Ishikawa (cell line): ENCODE measurements around the gene FRMD6.
A peak's percentile ranks its signal among the peaks of the same experiment; 100 is the strongest.

Experiments
- CEBPB ChIP-seq: IDR thresholded peaks from 2 replicates; pipeline ENCODE4 v1.6.1; 2012
- CREB1 ChIP-seq: IDR thresholded peaks from 2 replicates; pipeline ENCODE4 v1.6.1; 2012; ENCODE audit warnings: low read depth
- EGR1 ChIP-seq: IDR thresholded peaks from 2 replicates; pipeline ENCODE4 v1.6.1; 2012
- EP300 ChIP-seq: IDR thresholded peaks from 2 replicates; pipeline ENCODE4 v1.6.1; 2012; ENCODE audit warnings: borderline replicate concordance
- FOXM1 ChIP-seq: IDR thresholded peaks from 2 replicates; pipeline ENCODE4 v1.6.1; 2012; ENCODE audit warnings: low read depth, borderline replicate concordance
- MAX ChIP-seq: IDR thresholded peaks from 2 replicates; pipeline ENCODE4 v1.6.1; 2012
- NFIC ChIP-seq: IDR thresholded peaks from 2 replicates; pipeline ENCODE4 v1.6.1; 2012
- RAD21 ChIP-seq: IDR thresholded peaks from 2 replicates; pipeline ENCODE4 v1.6.1; 2012; ENCODE audit warnings: low read depth
- REST ChIP-seq: IDR thresholded peaks from 2 replicates; pipeline ENCODE4 v1.6.1; 2012; ENCODE audit warnings: low read depth, mild to moderate bottlenecking
- TAF1 ChIP-seq: IDR thresholded peaks from 2 replicates; pipeline ENCODE4 v1.6.1; 2012; ENCODE audit warnings: low read depth, mild to moderate bottlenecking
- TCF12 ChIP-seq: IDR thresholded peaks from 2 replicates; pipeline ENCODE4 v1.6.1; 2012; ENCODE audit warnings: low read depth
- TEAD4 ChIP-seq: IDR thresholded peaks from 2 replicates; pipeline ENCODE4 v1.6.1; 2012
- USF1 ChIP-seq: IDR thresholded peaks from 2 replicates; pipeline ENCODE4 v1.6.1; 2012
- YY1 ChIP-seq: IDR thresholded peaks from 2 replicates; pipeline ENCODE4 v1.6.1; 2012; ENCODE audit warnings: low read depth
- ZBTB7A ChIP-seq: IDR thresholded peaks from 2 replicates; pipeline ENCODE4 v1.6.1; 2012; ENCODE audit warnings: low read depth

The FRMD6 gene

GRCh38 chr14:51630987-51631386, 20.7 kb upstream of the FRMD6 start:
- TF ChIP-seq FOXM1 (no peak), TAF1 (no peak), USF1 (no peak)

- no peak for TF ChIP-seq YY1
- no peak for TF ChIP-seq NFIC
- no peak for TF ChIP-seq RAD21
- TF ChIP-seq FOXM1, result no peak
- TF ChIP-seq EP300, result no peak
- no peak for TF ChIP-seq CEBPB
- no peak for TF ChIP-seq USF1
- no peak for TF ChIP-seq MAX
- no peak for TF ChIP-seq TEAD4
- no peak for TF ChIP-seq ZBTB7A
Observed at GRCh38 chr14:51636109-51636508, 15.6 kb upstream of the FRMD6 start.

GRCh38 chr14:51638071-51638944, 13.4 kb upstream of the FRMD6 start:
- TF ChIP-seq USF1 (no peak), CEBPB (no peak), MAX (no peak), TEAD4 (peak; percentile 90), REST (no peak)

GRCh38 chr14:51639668-51640316, 11.9 kb upstream of the FRMD6 start:
- TF ChIP-seq EGR1, result no peak
- no peak for TF ChIP-seq CEBPB
- TF ChIP-seq YY1, result no peak
- TF ChIP-seq REST, result no peak
- TF ChIP-seq ZBTB7A, result no peak
- TF ChIP-seq FOXM1, result no peak
- TF ChIP-seq TAF1, result no peak
- no peak for TF ChIP-seq CREB1
- no peak for TF ChIP-seq MAX

GRCh38 chr14:51643140-51643539, 8.6 kb upstream of the FRMD6 start:
- TF ChIP-seq EP300 (no peak), CREB1 (no peak), TEAD4 (no peak), MAX (no peak), RAD21 (no peak), EGR1 (no peak), TCF12 (no peak), TAF1 (no peak), CEBPB (no peak), USF1 (no peak), FOXM1 (no peak), ZBTB7A (no peak), REST (no peak), YY1 (no peak)
